Measurements from ENCODE around the gene SCYGR3.

The SCYGR3 gene, protein sequence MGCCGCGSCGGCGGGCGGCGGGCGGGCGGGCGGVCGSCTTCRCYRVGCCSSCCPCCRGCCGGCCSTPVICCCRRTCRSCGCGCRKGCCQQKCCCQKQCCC

DNA sequence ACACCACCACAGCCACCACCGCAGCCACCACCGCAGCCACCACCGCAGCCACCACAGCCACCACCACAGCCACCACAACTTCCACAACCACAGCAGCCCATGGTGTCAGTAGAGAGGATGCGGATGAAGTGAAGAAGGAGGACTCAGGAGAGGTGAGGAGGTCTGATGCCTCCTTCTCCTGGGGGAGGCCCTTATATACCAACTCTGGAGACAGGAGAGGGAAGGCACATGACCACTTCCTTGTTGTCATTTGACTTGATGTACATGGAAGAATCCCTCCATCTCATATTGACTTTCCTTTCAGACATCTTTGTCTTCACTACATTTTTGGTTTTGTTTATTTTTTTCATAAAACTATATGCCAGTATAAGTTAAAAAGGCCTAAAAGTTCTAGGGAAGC is at the start of gene SCYGR3:
SCYGR3 (minus strand) TSS at position 101 of the 400 bp plus-strand sequence; CDS start at position 101, 0 bp downstream.
- no peak for DNase-seq

DNA sequence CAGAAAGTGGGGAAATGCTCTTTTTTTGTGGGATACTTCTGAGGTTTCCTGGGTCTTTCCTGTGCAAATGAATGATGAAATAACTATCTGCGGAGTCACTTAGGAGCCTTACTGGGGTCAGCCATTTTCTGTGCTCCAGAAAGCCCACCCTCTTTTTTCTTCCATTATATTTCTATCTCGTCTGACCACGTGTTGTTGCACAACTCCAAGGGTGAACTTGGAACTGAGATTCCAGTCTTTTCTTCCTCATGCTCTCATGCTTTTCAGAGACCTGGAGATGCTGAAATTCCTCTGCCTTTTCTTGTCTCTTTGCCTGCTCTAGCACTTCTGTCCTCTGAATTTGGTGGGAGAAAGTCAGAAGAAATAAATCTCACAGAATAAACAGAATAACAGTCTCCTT is 47.2 kb upstream of the SCYGR3 start:
- DNase-seq = no peak

DNA sequence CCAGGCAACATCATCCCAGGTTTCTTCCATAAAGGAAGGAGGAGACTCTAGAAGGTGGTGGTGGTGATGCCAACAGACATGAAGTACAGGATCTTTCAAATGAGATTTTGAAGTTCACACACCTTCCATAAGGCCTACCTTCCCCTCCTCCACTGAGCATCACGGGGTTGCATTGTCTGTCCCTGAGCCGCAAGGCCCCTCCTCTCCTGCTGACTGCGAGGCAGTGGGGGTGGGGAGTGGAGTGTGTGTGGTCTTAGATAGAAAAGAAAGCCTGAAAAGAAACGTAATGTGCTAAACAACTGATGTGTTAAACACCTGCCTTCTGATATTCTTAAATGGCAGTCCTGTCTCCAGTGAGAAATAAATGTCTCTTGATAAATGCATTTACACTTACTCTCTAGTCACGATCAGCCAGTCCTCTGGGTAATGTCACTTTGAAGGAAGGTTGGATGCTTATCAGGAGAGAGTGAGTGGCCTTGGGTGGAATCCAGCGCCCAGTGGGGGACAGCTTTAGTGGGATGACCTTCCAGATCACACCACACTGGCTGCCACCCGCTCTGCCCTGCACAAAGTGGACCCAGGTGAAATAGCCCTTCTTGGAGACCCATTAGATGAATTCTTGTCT is 46.5 kb upstream of the SCYGR3 start:
- no peak for DNase-seq

DNA sequence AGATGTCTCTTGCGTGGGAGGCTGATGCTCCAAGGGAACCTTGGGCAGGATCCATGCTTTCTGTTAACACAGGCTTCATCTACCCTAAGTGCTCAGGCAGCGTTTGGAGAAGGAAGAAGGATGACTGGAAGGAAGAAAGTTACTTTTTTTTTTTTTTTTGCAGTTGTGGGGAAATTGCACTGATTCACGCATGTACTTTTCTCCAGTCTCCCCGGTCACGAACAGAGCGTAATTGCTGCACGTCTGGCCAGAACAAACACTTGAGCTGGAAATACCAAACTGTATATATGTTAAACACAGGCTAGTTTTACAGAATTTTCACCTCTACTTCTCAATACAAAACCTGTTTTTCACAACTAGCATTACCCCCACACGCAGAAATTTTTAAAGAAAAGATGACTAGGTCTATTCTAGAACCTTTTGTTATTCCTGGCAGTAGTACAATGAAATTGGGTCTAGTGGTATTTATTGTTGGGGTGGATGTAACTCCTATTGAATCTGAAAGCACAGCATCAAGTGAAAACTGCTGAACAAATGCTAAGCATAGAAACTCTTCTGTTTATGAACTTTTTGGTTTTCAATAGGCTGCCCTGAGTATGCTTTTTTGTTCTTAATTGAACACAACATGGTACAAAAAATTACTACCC is 42.7 kb upstream of the SCYGR3 start:
- no peak for DNase-seq

DNA sequence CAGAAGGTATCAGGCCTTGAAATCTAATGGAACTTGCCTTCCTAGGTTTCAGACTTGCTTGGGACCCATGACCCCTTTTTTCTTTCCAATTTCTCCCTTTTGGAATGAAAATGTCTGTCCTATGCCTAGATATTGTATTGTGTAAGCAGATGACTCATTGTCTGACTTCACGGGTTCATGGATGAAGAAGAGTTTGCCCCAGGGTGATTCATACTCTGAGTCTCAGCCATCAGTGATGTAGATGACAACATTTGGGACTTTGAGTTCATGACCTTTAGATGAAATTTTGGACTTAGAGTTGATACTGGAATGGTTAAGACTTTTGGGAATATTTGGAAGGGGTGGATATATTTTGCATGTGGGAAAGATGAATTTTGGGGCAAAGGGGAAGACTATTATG is 40.8 kb upstream of the SCYGR3 start:
- no peak for DNase-seq

DNA sequence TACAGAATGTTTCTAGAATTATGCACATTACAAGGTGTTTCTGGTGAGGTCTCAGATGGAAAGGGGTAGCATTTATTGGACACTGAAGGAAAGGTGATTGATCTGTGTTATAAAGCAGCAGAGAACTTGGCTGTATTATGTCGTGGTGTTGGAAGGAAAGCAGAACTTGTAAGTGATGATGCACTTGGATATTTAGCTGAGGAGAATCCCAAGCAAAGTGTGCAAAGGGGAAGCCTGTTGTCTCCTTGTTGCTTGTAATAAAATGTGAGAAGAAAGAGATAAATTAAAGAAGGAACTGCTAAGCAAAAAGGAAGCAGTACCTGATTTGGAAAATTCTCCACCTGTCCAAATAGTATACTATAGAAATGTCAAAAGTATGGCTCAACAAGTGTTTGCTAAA is 39.8 kb upstream of the SCYGR3 start:
- no peak for DNase-seq

DNA sequence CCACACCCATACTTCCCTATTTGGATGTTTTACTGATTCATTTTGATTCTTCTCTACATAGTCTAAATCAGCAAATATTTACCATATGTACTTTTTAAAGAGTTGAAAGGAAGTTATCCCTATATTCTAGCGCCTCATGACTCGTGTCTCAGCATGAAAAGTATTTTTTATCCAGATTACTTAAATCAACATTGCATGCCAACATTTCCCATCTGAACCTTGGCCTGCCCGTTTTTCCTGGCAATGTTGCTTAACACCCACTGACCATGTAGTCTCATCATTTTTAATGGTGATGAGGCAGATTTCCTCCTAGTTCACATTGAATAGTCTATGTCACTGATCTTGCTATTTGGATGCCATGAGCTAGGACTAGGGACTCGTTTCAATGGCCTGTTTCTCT is 38.8 kb upstream of the SCYGR3 start:
- DNase-seq = no peak

DNA sequence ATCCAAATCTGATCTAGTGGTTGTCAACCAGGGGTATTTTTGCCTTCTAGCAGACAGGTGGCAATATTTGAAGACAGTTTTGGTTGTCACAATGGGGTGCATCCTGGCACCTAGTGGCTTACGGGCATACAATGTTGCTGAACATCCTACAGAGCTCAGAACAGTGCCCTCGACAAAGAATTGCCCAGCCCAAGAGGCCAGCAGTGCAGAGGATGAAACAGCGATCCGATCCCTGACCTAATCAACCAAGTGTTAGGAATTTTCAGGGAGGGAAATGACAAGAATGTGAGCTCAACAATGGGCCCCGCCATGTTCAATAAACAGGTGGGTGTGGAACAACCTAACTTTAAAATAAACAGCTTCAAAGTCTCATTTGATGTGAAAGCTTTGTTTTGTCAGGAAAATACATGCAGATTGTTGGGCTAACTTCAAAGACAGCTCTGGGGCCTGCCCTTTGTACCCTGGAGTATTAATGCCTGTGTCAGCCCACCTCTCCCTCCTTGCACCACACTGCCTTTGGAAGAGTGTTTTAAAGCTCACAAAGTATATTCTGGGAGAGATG is 29.4 kb upstream of the SCYGR3 start:
- no peak for DNase-seq

DNA sequence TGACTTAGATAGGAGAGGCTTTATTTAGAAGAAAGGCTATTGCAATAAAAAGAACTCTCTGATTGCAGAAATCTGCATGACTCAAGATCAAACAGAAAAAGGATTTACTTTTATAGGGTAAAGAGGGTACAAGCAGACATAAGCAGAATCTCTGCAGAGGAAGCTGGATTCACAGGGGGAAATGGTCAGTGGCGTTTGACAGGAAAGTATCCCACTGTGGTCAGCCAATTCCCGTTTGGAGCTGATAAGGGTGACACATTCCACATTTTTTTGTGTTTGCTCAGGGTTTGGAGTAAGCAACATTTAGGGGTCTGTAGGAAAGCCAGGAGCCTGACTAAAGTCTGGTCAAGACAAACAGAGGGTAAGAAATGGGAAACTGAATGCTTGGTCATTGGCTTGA is 28.0 kb upstream of the SCYGR3 start:
- no peak for DNase-seq

DNA sequence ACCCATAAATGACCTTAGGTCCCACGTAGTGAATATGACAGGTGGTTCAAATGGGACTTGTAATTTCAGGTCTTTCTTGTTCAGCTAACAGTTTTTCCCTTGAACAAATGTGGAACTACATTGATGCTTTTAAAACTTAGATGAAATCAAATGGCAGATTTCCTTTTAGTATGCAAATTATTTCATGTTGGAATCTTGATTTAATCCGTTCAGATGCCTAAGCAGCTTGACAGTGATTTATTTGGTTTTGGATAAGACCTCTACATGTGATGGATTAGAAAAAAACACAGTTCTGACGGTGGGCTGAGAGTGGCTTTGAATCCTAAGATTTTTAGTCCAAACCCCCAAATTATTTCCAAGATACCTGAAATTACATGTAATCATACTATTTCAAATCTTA is 19.6 kb upstream of the SCYGR3 start:
- no peak for DNase-seq

DNA sequence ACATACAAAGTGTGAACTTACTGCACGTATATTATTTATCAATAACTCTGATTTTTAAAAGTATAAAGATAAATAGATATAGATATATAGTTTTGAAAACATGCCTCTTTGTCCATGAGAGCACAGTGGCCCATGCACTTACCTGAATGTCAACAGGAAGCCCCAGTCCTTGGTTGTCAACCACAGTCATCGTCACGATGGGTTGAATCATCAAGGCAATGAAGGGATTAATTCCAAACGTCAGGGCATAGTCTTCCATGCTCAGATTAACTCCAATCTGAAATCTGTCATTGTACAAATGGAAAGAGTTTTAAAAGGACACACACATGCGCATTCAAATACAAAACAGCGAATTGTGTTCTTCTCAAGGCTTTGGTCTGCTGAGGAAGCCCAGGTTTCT is 18.2 kb upstream of the SCYGR3 start:
- DNase-seq = no peak

DNA sequence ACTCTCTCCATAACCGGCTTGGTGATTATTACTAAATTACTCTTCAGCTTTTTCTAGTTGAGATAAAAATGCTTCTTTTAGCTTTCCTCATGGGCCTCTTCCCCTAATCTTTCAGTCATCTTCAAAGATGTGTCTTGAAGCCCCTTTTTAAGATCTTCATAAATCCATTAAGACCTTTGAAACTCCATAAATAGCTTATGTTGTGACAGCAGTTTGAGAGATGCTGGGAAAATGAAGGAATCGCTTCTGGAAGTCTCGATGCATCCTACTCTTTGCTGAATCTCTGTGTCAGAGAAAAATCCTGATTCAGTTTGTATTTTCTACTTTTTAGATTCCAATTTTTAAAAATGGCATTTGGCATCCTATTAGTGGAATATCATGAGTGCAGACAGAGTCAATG is 15.7 kb upstream of the SCYGR3 start:
- no peak for DNase-seq

DNA sequence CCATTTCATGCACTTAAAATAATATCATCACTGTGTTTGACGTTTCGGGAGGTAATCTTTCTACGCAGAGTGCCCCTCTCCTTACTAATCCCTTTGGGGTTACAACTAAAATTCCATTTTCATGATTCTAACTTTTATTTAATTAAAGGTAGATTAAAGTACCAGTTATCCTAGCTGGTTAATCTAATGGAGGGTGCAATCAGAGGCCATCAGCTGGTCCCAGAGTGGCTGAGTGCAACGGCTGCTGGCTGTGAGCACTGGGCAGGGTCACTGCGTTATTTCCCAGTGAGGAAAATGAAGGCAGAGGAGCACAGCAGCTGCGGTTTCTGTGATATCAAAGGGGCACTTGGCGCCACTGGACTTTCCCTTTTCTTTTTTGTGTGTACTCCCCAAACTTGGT is 14.8 kb upstream of the SCYGR3 start:
- DNase-seq = no peak

DNA sequence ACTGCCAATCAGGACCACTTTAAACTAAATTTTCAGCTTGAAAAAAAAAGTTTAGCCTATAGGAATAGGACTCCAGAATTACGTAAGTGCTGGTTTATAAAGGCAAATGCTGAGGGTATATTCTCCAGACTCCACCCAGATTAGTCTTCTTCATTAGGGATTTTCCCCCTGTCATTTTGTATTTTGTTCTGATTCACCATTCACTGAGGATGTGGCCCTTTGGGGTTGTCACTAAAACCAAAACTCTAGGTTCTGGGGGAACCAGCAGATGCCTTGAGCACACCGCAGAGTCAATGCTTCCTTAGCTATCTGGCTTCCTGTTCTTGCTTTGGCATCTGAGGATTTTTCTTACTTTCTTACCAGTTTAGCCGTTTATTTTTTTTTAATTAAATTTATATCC is 13.1 kb upstream of the SCYGR3 start:
- no peak for DNase-seq

DNA sequence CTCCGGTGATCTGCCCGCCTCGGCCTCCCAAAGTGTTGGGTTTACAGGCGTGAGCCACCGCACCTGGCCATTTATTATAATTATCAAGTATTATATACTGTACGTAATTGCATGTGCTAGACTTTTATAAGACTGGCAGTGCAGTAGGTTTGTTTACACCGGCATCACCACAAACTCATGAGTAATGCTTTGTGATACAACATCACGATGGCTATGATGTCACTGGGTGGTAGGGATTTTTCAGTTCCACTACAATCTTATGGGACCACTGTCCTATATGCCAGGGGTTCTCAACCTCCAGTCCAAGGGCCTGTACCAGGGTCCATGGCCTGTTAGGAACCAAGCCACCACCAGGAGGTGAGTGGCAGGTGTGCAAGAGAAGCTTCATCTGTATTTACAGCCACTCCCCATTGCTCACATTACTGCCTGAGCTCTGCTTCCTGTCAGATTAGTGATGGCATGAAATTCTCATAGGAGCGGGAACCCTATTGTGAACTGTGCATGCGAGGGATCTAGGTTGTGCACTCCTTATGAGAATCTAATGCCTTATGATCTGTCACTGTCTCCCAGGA is 12.0 kb upstream of the SCYGR3 start:
- DNase-seq = no peak

DNA sequence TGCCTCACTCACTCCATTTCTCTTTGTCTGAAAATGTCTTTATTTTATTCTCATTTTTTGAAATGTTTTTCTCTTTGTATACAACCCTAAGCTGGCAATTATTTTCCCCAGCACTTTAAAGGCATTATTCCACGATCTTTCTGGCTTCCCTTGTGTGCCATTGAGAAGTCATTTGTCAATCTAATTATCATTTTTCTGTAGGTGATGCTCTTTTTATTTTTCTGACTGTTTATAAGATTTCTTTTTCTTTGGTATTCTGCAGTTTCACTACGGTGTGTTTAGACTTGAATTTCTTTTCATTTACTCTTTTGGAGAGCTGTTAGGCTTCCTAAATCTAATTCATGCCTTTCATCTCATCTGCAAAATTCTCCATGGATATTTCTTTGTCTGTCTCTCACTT is 10.8 kb upstream of the SCYGR3 start:
- no peak for DNase-seq

DNA sequence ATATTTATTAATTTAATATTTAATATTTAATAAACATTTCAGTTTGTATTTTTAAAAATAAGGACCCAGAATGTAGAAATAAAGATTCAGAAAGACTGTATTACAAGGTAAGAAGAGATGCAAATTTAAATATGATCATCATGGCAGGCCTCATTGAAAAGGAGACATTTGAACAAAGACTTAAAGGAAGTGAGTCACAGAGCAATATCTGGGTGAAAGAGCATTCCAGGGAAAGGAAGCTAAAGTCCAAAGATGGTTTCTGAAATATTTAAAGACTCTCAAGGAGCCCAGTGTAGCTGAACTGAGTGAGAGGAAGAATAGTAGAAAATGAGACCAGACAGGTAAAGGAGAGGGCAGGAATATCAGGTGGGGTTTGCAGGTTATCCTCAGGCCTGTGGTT is 8.6 kb upstream of the SCYGR3 start:
- DNase-seq = no peak

DNA sequence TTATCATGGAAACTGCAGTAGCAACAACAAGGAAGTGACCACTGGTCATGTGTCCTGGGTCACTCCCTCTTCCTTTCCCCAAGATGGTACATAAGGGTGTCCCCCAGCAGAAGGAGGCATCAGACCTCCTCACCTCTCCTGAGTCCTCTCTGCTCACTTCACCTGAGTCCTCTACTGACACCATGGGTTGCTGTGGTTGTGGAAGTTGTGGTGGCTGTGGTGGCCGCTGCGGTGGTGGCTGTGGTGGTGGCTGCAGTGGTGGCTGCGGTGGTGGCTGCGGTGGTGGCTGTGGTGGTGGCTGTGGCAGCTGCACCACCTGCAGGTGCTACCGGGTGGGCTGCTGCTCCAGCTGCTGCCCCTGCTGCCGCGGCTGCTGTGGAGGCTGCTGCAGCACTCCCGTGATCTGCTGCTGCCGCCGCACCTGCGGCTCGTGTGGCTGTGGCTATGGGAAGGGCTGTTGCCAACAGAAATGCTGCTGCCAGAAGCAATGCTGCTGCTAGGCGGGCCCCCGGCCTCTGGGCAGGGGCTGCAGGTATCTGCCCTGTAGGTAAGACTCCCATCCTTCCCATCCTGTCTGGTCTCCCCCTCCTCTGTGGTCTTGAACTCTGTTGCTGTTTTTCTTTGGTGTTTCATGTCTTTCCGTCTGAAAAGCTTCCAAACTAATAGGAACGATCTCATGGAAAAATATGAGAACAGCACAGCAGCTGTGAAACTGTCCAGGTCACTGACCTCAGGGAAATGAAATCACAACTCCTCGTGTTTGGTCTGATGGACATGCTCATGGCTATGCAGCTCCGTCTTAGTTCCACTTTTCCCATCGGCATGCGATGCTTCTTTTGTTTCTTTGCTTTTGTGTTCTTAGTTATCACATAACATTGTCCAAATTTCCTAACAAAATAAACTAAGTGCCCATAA is 2.9 kb upstream of the SCYGR3 start, which contains the start of gene SCYGR4:
SCYGR4 (plus strand) TSS at position 183 of the 915 bp plus-strand sequence; CDS start at position 183, 0 bp downstream.
- DNase-seq = no peak

DNA sequence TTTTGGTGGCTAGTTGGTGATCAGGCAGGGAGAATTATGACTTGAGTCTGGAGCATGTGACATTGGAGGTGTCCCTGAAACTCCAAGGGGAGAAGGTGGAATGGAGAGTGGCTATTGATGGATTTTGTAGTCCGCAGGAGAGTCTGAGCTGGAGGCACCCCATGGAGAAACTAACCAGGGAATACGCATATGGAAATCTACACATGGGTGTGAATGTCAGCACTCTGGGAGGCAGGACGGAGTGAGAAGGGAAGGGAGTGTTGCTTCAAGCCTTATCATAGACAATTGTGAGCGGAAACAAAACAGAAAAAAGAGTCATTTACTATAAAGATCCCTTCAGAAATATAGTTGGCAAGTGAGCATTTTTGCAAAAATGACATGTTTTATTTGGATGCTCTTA is 2.0 kb upstream of the SCYGR3 start:
- DNase-seq = no peak

DNA sequence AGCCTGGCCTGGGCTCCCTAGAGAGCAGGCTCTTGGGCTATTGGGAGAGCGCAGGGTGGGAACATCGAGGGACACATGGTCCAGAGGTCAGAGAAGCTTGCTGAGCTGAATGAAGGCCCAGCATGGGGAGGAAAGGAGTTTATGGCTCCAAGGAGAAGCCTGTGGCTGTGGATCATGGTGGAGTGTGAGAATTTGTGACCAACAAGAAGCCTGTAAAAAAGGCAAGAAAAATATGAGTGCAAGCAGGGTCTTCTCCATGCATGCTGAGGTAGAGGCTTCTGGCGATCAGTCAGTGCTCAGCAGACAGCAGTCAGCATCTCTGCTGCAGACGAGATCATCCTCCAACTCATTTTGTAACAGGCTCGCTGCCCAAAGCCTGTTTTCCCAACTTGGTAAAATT is 1.3 kb upstream of the SCYGR3 start:
- no peak for DNase-seq

DNA sequence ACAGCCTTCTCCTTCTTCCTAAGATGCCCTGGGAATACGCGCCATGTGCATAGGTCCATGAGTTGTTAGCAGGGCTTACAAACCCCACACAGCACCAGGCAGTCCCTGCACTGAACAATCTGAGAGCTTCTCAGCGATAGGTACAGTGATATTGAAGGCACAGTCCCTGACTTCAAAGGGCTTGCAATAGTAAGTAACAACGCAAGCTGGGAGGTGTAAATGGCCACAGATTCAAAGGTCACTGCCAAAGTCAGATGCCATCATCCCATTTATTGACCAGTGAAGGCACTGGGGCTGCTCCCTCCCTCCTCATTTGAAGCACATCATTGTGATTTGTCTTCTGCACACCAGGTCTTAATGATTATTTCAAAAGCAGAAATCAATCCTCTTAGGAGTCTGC is 541 bp upstream of the SCYGR3 start:
- DNase-seq = no peak

DNA sequence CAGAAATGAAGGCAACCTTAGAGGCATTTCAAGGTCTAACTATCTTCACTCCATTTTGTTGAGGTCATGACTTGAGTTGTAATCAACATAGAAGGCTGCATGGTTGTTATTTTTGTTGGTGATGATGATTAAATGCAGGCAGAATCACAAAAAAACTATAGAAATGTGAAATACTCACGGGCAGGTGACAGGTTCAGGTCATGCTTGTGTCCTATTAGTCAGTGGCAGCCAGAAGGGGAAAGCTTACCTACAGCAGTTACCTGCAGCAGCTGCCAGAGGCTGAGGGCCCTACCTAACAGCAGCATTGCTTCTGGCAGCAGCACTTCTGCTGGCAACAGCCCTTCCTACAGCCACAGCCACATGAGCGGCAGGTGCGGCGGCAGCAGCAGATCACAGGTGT is 394 bp downstream of the SCYGR3 start:
- no peak for DNase-seq

DNA sequence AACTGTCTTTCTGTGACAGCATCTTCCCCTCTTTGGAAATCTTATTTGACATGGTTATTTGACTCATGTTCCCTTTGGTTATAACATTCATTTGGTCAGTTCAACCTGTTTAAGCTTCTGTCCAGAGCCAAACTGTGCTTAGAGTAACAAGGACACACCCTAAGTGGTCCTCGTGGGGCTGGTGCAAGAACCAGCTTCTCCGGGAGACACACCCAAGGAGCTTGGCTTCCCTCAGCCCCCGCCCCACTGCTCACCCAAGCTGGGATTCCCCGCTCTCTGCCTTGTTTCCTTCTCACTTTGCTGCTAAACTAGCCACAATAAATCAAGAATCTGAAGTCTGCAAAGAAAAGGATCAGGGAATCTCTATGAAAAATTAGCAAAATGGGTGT is 1.4 kb downstream of the SCYGR3 start:
- DNase-seq = no peak
